Measurements from ENCODE around the gene LIMK2.
"Not testable (repeated sequence)": the region's sequence is repeated elsewhere in the genome, so short reads cannot be mapped to it uniquely, and the experiment has no call there.

LIMK2 gene

GRCh38 chr22:31302537-31302936 is 90.4 kb downstream of the LIMK2 start:
- Mint-ChIP-seq H3K9me3 (no peaks in the 10 kb centered on the region), H3K4me1 (peaks cover 17% of the 10 kb centered on the region), H3K36me3 (no peaks in the 10 kb centered on the region), H3K4me3 (no peak overlapping the region), H3K27ac (no peak overlapping the region)
- no peak for ATAC-seq
- DNase-seq (ENCODE audit: low spot score in 2 of 2): no peak

GRCh38 chr22:31305194-31305593 is 93.1 kb downstream of the LIMK2 start:
- Mint-ChIP-seq H3K4me1 (peaks cover 24% of the 10 kb centered on the region), H3K9me3 (no peaks in the 10 kb centered on the region), H3K36me3 (no peaks in the 10 kb centered on the region), H3K27ac (no peak overlapping the region), H3K4me3 (no peak overlapping the region)
- ATAC-seq (no peak), DNase-seq (ENCODE audit: low spot score in 2 of 2) (no peak)

- ATAC-seq (no peak), DNase-seq (ENCODE audit: low spot score in 2 of 2) (no peak)
- no peak overlapping the region for H3K27ac Mint-ChIP-seq
- no peaks in the 10 kb centered on the region for H3K36me3 Mint-ChIP-seq
- peaks cover 19% of the 10 kb centered on the region for H3K4me1 Mint-ChIP-seq
- no peaks in the 10 kb centered on the region for H3K9me3 Mint-ChIP-seq
- no peak overlapping the region for H3K4me3 Mint-ChIP-seq
Measured at GRCh38 chr22:31308181-31308580, 96.1 kb downstream of the LIMK2 start.

- Mint-ChIP-seq H3K4me1 (peaks cover 1% of the 10 kb centered on the region), H3K27ac (peak overlapping the region; percentile 15), H3K36me3 (no peaks in the 10 kb centered on the region), H3K9me3 (peaks cover 3% of the 10 kb centered on the region), H3K4me3 (no peak overlapping the region)
- peak; percentile 52 to 75 for DNase-seq (ENCODE audit: low spot score in 2 of 2)
- ATAC-seq: peak; percentile 60
Measured at GRCh38 chr22:31313366-31314147, 101.5 kb downstream of the LIMK2 start.

- not testable (repeated sequence) for H3K27ac Mint-ChIP-seq; ATAC-seq; H3K4me3 Mint-ChIP-seq; H3K4me1 Mint-ChIP-seq; H3K9me3 Mint-ChIP-seq; DNase-seq (ENCODE audit: low spot score in 2 of 2); H3K36me3 Mint-ChIP-seq
Measured at GRCh38 chr22:31314220-31314619, 102.1 kb downstream of the LIMK2 start.

GRCh38 chr22:31321421-31321820 is 109.3 kb downstream of the LIMK2 start:
- H3K27ac Mint-ChIP-seq: no peak overlapping the region
- no peaks in the 10 kb centered on the region for H3K9me3 Mint-ChIP-seq
- ATAC-seq: no peak

GRCh38 chr22:31323578-31324550 is 111.8 kb downstream of the LIMK2 start:
- Mint-ChIP-seq H3K27ac (peak overlapping the region; percentile 79), H3K4me1 (peaks cover 7% of the 10 kb centered on the region), H3K4me3 (no peak overlapping the region), H3K9me3 (no peaks in the 10 kb centered on the region), H3K36me3 (peaks cover 37% of the 10 kb centered on the region)
- no peak for ATAC-seq
- no peak for DNase-seq (ENCODE audit: low spot score in 2 of 2)

More at GRCh38 chr22:31321421-31321820, 109.3 kb downstream of the LIMK2 start:
- H3K36me3 Mint-ChIP-seq: peaks cover 24% of the 10 kb centered on the region
- DNase-seq (ENCODE audit: low spot score in 2 of 2): no peak
- peaks cover 5% of the 10 kb centered on the region for H3K4me1 Mint-ChIP-seq
- H3K4me3 Mint-ChIP-seq: no peak overlapping the region

- peaks cover 10% of the 10 kb centered on the region for H3K4me1 Mint-ChIP-seq
- peaks cover 67% of the 10 kb centered on the region for H3K36me3 Mint-ChIP-seq
- ATAC-seq: no peak
- no peak for DNase-seq (ENCODE audit: low spot score in 2 of 2)
- no peak overlapping the region for H3K27ac Mint-ChIP-seq
- no peaks in the 10 kb centered on the region for H3K9me3 Mint-ChIP-seq
- no peak overlapping the region for H3K4me3 Mint-ChIP-seq
Measured at GRCh38 chr22:31326877-31327276, 114.8 kb downstream of the LIMK2 start.

- ATAC-seq (no peak), DNase-seq (ENCODE audit: low spot score in 2 of 2) (no peak)
- Mint-ChIP-seq H3K4me1 (peaks cover 16% of the 10 kb centered on the region), H3K9me3 (no peaks in the 10 kb centered on the region), H3K27ac (no peak overlapping the region), H3K4me3 (no peak overlapping the region), H3K36me3 (peaks cover 78% of the 10 kb centered on the region)
Measured at GRCh38 chr22:31327806-31328543, 115.9 kb downstream of the LIMK2 start.

- no peak for ATAC-seq
- H3K9me3 Mint-ChIP-seq: no peaks in the 10 kb centered on the region
- peaks cover 22% of the 10 kb centered on the region for H3K4me1 Mint-ChIP-seq
- H3K27ac Mint-ChIP-seq: peak overlapping the region; percentile 23
- peaks cover 82% of the 10 kb centered on the region for H3K36me3 Mint-ChIP-seq
- no peak overlapping the region for H3K4me3 Mint-ChIP-seq
- no peak for DNase-seq (ENCODE audit: low spot score in 2 of 2)
Measured at GRCh38 chr22:31328544-31328960, 116.5 kb downstream of the LIMK2 start.

GRCh38 chr22:31329029-31329428 is 116.9 kb downstream of the LIMK2 start:
- Mint-ChIP-seq H3K36me3 (peaks cover 82% of the 10 kb centered on the region), H3K9me3 (no peaks in the 10 kb centered on the region), H3K27ac (peak overlapping the region; percentile 23), H3K4me1 (peaks cover 26% of the 10 kb centered on the region), H3K4me3 (no peak overlapping the region)
- no peak for DNase-seq (ENCODE audit: low spot score in 2 of 2)
- ATAC-seq: no peak
